Erythroblast (primary cell): ENCODE results near the gene FAAP20.

Experiments used
- GATA1 ChIP-seq: IDR thresholded peaks from 2 replicates; pipeline ENCODE4 v1.6.1; 2011; ENCODE audit warnings: low read depth, mild to moderate bottlenecking, control low read depth, low read length, moderate library complexity
- POLR2A ChIP-seq: IDR thresholded peaks from 2 replicates; pipeline ENCODE4 v1.6.1; 2011; ENCODE audit warnings: mild to moderate bottlenecking, low read length

- TF ChIP-seq POLR2A, result no peak
- TF ChIP-seq GATA1, result no peak
These were observed 37.8 kb upstream of the FAAP20 start for GRCh38 chr1:2232255-2232915.
